GM19023 (cell line): ENCODE results near the gene MRPS23.

ENCODE experiments used
- ATAC-seq: cut with Tn5 transposase; IDR thresholded peaks from one replicate; pipeline ENCODE4 v1.9.1; 2021; ENCODE audit warnings: mild to moderate bottlenecking, moderate library complexity; ENCODE audit not compliant: unreplicated experiment

Gene MRPS23

DNA sequence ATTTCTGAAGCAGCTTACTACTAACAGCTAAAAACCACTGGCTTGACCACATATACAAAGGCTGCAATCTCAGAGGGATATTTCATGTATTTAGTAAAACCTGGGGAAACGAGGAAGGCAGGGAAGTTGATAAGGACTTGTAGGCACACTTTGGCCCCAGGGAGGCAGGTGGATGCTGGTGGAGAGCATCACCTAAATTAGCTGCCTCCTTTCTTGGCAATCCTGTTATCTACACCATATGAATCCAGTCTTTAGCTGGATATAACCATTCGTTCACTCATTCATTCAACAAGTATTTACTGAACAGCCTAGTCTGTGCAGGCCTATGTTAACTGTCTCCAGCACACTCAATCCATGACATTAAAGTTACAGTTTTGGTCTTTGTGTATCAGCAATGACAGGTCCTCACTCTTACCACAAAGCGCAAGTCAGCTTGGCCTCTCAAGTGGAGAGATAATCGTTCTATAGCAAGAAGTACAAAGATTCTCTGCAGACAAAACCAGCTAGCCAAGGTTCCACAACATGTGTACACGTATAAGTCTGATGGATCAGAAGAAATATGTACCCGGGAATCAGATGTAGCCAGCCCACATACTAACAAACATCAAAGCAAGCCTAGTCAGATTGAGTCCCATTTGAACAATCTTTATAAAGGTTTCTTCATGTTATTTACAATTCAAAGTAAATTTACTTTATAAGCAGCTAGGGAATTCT lies 10.8 kb downstream of the MRPS23 start:
- no peak for ATAC-seq

DNA sequence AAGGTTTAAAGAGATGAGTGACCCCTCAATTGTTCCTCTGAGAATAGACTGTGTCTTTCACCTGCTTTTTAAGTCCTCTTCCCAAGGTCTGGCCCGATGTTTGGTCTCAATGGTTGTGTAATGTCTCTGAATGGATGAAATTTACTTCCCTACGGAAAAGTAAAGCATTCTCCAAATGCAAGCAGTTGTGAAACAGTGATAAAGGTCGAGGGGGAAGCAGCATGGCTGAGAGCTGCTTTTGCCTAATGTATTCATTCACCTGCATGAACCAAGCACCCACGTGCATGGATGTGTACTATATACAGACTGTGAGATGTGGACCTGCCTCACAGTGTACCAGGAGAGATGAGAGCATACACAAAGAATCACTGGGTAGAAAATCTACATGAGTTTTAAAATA lies 11.4 kb downstream of the MRPS23 start:
- ATAC-seq: no peak

DNA sequence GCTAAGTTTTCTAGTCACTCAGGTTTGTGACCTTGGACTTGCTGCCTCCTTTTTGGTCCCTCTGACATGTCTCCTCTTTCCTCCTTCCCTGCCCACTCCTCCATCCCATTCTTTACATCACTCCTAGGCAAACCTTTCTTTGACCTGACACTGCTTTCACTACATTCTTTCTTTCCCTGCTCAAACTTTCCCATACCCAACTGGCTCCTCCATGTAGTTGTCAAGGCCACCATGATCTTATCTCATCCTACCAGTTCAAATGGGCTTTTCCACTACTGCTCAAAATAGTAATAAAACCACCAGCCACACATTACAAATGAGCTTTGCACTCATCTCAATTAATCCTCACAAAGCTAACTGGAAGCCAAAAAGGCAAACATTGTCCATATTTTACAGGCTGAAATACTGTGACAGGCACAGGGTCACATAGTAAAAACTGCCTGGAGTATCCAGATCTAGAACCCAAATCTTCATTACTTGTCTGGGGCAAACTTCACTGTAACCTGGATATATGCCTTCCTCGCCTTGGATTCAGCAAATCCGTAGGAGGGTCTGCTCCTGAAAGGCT lies 14.4 kb downstream of the MRPS23 start:
- ATAC-seq: no peak

DNA sequence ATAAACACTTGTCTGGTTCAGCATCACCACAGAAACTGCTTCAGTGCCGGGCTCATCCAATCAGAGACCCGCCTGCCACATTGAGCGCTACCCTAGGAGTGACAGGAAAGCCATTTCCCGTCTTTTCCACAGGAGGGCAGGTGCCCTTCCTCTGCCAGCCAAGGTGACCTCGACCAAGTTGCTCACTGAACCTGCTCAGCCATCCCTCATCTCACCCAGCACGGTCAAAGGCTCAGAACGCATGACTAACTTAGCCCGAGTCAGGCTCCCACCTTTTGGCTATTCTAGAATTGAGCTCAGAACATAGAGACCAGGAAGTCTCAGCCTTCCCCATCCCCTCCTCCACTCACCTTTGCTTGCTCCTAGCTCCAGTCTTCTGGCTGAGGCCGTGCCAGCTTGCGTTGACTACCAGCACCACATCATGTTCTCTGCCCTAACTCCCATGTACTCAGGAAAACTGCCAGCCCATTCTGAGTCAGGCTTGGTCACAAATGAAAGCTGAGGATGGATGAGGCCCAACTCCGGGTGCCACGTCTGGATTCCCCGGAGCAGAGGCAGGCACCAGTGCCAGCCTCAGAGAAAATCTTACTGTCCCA lies 15.6 kb downstream of the MRPS23 start:
- no peak for ATAC-seq

DNA sequence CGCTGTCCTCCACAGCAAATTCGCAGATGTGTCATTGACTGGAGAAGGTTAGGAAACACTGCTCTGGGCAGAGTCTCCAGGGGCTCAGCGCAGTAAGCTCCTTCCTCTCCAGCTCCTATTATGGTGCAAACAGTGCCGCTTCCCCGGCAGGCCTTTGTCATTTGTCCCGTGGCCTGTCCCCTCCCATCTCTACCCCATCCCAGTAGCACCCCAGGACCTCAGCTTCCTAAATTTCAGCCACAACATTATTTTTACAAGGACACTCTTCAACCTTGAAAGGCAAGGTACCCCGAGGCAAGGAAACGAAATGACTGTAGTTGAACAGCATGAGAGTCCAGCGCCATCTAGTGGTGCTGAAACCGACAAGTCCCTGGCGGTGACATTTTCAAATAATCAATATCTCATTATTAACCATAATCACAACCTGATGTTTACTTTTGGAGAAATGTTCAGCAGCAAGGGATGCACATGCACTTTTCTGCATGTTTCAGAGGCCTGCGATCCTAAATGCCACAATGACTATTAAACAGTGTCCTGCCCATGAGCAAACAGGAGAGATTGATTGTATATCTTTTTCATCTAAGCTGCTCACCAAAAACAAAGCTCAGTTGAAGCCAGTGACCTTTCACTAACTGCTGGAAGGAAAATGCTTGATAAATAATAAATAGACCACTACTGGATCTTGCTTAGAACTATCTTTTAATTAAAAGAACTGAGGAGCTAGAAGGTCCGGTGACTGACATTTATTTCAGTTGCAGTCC lies 16.5 kb downstream of the MRPS23 start:
- no peak for ATAC-seq

DNA sequence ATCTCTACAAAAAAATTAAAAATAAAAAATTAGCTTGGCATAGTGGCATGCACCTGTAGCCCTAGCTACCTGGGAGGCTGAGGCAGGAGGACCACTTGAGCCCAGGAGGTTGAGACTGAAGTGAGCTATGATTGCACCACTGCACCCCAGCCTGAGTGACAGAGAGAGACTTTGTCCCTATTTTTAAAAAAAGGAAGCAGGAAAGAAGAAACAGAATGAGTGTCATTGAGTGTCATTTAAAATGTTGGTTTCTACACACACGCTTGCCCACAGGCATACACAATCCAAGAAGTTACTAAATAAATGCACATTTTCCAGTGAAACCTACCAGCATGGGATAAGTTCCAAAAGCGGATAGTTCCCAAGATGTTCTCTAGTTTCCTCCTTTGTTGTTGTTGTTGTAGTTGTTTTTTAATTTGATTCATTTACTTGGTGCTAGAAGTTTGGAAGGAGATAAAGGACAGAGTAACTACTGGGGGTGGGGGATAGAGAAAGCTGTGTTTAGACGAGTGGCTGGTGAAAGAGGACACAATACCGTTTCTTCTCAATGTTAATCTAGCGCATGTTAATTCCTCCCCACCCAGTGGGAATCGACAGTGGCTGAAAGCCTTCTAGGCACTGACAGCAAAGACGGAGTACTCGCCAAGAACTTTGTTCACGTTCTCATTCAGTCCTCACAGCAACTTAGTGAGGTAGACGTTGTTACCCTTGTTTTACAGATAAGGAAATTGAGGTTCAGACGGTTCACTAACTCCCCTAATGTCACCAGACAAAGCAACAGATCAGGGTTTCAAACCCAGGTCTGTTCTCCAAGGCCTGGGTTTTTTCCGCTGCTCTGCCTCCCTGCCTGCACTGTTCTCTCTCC lies 17.3 kb downstream of the MRPS23 start:
- ATAC-seq: no peak

DNA sequence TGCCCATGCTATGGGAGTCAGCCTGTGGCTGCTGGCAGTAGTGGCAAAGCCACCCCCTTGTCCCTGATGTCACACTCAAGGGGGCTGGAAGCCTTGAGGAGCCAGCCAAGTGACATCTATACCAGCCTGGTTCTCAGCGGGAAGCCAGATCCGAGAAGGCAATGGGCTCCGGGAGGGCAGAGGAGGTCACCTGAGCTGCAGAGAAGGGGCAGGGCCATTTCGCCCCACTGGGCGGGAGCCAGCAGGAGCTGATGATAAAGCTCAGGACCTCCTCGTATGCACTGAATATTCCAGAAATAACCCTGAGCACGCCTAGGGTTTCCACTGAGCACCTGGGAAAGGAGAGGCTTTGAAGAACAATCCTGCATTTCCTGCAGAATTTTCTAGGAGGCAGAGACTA lies 19.0 kb downstream of the MRPS23 start:
- no peak for ATAC-seq

DNA sequence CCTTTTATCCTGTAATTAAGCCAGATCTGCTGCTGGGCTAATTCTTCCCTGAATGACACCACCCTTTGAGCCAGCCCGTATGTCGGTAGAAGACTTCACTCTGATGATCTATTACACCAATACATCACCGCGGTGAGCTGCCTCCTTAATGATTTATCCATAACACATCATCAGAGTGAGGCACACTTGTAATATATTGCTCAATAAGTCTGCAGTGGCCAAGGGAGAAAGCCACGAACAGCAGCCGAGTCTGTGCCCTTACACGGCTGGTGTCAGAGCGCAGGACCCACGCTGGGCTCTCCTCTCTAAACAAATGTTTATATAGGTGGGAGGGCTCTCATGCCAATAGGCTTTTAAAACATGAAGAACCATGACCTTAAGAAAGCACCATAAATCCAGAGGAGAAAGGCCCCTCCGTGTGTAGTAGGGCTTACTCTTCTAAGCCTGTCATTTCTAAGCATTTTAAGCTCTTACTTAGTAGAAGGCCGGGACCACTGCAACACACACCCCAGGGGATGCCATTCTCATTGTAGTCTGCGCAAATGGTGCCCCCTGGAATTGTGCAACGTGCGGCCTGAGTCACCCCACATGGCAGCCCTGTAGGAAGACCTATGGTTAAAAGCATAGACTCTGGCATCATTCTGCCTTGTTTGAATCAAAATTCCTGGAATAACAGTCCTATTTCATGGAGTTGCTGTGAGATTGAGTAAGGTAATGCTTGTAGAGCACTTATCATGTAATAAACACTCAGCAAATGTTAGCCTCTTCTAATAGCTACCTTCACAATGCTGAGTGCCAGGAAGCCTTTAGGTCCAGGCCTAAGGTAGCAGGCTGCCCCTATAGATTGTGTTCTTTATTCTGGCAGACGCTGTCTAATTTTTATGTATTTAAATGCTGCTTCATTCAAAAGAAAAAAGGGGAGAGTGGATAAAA lies 26.1 kb downstream of the MRPS23 start:
- no peak for ATAC-seq

DNA sequence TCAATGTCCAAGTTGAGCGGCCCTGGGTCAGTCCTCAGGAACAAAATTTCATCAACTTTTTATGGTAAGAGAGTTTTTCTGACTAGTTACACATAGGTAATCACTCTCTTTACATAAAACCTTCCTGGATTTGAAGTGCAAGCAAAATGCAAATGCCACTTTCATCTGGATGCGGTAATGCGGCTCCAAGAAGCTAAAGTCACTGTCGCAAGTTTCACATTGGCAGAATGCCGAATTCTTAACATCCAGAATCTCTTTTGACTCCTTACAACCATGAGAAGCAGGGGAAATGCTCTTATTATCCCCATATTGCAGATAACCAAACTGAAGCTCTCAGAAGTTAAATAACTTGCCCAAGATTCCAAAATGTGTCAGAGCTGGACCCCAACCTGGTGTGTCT lies 30.0 kb downstream of the MRPS23 start:
- ATAC-seq: no peak

DNA sequence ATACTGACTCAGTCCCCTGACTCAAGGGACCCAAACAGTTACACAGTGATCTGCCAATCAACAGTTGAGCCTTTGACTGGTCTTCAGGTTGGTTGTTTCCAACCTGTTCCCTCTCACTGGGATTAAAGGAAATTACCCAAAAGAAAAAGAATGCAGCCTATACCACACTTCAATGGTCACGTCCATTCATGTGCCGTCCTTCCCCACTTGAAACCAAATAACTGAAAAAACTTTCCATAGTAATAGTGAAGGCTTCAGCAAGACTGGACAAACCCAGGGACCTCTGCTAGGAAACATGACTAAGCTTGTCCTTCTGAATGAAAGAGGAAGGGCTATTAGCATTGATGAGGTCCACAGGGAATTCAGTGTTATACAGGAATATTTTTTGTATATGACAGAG lies 30.6 kb downstream of the MRPS23 start:
- ATAC-seq: no peak

DNA sequence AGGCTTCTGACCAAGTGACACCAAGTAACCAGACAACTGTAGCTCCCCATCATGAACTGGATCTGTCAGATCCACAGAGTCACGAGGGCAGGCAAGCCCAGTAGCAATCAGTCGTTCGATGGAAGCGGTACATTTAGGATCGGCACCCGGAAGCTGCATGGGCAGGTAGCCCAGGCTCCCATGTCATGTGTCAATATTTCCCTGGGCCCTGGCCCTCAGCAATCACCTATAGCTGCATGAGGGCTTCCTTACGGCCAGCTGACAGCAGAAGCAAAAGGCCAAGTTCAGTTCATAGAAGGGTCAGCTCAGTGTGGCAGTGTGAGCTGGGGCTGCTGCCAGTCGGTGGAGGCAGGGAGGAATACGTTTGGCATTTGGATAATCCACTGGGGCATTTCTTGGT lies 31.8 kb downstream of the MRPS23 start:
- ATAC-seq: no peak

DNA sequence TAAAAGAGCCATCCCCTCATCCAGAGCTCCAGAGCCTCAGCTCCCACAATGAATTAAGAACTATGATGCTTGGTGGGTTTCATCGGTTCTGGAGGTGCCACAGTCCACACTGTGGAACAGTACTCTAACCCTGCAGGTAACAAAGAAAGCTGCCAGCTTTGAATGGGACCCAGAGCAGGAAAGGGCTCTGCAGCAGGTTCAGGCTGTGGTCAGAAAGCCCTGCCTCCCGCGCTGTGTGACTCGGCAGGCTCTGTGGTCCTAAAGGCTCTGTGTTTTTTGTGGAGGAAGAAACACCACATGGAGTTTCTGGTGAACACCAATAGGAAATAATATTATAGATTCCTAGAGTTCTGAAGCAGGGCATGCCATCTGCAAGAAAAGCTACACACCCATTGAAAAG lies 32.5 kb downstream of the MRPS23 start:
- ATAC-seq: no peak

DNA sequence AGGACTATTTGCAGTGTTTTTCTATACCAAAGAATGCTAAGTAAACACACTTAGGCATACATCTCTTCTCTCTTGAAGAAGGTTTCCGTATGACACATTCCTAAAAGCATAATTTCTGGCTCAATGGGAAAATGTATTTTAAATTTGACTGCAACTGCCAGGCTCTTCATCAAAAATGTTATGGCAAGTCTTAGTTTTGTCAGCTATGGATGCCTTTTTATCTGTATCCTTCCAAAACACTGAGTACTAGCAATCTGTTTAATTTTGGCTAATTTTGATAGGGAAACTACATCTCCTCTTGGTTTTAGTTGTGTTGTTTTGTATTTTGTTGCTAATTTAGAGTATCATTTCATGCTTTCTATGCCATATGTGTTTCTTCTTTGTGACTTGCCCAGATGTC lies 35.4 kb downstream of the MRPS23 start:
- no peak for ATAC-seq

DNA sequence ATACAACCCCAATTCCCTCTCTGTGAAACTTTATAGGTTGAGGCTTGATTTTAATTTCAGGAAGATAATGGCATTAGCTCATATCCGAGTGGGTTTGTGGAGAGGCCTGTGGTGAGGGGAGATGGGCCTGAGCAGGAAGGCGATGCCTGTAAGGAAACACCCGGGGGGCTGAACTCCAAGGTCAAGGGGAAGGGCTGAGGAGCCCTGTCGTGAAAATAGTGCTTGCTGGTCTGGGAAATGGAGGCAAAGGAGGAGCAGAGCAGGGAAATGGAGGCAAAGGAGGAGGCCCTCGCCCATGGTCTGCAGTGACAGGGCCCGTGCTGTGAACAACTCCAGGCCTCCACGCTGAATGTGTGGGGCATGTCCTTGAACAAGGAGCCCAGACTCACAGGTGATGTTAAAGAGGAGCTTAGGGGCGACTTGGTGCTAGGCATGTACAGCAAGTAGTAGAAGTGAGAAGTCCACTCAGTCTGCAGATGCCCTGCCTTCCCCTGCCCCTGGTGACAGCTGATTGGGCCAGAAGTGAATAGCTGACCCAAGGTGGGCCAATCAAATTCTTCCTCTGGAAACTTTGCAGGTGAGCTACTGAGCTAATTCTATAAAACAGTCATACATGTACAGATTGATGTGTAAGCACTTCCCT lies 38.1 kb downstream of the MRPS23 start:
- ATAC-seq: no peak

DNA sequence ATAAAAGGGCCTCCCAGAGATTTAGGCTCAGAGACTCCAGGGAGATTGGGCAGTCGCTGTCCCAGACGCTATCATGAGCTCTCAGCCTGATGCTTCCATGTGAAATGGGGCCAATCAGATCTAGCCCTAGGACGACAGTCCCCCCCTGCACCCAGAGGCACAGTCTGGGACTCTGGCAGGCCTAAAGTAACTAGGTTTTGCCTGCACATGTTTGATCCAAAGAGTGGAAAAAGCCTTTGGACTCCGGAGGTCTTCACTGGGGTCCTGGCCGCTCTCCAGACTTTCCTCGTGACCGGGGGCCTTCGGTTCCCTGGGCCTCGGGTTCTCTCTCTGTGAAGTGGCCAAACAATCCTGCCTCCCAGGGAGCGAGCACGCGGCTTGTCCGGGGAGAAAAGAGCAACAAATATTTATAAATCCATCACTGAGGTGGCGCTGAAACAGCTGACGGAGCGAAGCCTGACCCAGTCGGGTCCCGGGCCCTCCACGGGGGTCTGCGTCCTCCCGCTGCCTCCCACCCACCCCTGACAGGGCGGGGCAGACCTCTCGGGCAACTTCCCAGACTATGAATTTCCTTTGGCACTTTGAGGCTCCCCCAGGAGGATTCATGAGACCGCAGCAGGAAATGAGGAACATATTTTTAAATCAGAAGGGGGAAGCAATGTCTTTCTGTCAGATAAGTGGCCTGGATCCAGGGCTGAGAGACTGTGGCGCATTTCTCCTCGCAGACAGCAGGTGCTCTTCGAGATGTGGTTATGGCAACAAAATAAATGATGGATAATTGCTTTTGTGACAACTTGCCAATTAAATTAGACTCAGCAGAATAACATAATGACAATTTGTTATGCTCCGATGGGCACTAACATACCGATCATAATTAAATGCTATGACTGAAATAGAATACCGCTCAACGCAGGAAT lies 38.9 kb downstream of the MRPS23 start:
- ATAC-seq: no peak

DNA sequence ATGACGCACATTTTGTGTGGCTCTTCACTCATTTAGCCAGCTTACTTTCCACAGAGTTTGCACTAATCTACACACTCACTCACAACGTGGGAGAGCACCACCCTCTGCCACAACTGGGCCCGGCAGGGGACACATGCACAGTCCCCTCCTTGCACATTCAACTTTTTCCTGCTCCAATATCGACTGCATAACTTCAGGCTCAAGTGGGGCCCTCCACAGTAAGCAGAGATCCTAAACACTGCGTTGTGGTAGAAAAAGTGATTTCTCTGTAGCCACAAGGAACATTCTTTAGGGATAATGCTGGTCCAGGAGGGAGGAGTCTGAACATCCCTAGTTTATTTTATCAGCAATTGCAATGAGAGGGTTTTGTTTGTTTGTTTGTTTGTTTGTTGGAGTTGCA lies 40.0 kb downstream of the MRPS23 start:
- ATAC-seq: no peak

DNA sequence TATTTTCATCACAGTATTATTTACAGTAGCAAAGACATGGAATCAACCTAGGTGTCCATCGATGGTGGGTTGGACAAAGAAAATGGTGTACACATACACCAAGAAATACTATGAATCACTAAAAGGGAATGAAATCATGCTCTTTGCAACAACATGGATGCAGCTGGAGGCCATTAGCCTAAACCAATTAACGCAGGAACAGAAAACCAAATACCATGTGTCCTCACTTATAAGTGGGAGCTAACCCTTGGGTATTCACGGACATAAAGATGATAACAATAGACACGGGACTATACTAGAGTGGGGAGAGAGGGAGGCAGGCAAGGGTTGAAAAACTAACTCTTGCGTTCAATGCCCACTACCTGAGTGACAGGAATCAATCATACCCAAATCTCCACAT lies 41.0 kb downstream of the MRPS23 start:
- ATAC-seq: no peak

DNA sequence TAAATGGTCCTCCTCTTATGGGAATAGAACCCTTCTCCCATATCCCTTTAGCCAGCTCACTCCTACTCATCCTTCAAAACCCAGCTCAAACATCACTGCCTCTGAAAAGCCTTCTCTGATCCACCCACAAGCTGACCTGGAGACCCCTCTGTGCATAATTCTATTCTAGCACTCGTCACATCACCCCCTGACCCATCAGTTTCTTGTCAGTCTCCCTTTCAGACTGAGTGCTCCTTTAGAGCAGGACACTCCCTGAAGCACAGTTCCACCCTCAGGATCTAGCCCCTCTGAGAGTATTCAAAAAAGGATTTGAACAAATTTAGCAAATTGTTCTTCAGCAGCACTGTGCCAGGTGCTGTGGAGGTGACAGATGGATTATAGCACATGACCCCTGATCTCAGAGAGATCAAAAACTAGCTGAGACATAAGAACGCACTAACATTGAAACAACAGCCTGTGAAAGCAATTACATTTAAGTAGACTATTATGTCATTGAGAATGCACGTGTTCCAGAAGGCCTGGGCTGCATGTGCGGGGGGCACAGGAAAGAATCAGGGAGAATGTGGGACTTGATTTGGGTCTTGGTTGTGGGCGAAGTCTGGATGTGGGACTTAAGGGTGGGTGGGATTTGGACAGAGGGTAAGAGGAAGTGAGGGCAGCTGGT lies 43.5 kb downstream of the MRPS23 start:
- ATAC-seq: no peak
